A204.1 (cell line): Measurements from ENCODE around the gene FAM83E.
A peak's percentile ranks its signal among the peaks of the same experiment; 100 is the strongest.
"Not testable (repeated sequence)": the region's sequence is repeated elsewhere in the genome, so short reads cannot be mapped to it uniquely, and the experiment has no call there.

Experiments
- FAIRE-seq: peaks from 2 replicates; lab custom pipeline; 2012; peaks lifted over from hg19 to GRCh38; lab: Jason Lieb, UNC

Gene FAM83E

DNA sequence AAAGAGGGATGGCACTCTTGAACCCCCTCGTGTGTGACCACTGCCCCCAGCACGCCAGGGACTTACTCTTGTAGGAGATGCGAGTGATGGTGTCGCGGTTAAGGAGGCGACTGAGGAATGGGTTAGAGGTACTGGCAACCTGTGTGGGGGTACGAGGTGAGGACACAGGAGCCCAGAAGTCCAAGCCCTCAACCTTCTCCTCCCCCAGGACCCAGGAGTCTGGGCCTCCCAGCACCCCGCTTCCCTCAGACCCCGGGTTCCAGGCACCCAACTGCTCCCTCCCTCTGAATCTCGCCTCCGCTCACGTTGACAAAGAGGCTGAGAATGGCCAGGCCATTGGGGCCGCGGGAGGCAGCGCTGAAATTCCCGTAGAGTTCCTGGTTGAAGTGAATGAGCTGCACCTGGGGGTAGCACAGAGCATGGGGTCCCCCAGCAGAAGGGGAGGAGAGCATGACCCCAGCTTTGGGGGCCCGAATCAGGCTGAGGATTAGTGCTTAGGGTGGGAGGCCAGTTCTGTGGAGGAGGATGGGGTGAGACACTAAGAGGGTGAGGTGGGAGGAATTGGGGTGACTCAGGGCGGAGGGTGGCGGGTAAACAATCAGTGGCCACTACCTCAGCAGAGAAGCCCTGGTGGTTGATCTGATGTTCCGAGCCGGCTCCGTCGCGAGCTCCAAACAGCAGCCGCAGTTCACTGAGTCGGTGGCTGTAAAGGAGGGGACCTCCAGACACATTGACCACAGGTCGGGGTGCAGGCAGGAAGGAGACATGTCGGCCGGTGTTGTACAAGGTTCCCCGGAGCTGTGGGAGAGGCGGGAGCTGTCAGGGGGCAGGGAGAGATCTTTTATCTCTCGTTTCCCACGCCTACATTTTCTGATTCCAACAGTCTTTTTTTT, 24.9 kb upstream of the FAM83E start:
- FAIRE-seq, result no peak

DNA sequence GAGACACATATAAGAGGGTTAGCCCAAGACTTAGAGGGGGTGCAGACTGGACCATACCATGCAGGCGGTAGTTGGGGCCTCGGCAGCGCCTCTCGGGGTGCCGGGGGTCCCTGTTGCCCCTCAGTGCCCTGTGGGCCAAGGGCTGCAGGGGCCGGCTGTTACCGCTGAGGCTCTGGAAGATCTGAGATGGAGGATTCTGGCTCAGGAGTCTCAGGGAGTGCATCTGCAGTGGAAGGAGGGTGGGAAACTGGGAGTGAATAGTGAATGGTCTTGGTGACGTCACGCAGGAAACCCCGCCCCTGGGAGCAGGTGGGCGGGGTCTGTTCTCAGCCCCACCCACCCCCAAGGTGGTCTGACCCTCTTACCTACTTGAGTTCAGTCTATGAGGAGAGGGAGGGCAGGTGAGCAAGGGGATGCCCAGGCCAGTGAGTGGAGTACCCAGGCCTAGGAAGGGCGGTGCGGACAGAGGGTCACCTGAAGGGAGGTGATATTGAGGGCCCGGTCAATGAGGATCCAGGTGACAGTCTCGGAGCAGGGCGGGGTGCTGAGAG, 24.0 kb upstream of the FAM83E start:
- no peak for FAIRE-seq

DNA sequence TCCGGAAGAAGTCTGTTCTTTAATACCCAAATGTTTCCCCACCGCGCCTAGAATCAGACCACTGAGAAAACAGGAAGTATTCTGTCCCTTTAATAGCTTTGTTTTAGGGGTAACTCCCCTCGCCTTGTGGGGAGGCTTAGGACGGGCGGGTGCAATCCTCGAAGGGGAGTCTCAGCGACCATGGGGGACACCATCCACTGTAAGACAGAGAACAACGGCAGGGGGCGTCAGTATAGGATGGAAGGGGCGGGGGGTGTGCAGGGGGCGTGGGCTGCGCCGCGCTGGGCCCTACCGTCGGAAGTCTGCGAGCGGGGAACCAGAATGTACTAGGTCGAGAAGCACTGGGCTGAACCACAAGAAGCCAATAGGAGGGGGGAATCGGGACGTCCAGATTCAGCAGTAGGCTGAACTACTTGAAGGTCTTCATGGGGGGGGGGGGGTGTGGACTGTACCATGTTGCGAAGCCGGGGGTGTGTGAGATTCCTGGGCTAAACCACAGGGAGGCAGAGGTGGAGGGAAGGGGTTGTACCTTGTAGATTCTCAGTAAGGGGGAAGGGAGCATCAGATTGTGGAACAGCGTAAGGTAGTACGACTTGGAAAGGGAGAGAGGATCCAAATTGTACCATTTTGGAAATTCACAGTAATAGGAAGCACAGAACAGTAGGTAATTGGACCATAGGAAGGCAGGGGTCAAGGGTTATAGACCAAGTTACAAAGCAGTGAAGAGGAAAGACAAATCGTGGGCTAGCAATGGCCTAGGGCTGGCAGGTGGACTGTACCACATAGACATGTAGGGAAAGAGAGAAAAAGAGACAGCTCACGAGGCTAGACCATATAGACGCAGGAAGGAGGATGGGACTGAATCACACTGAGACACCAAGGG, 23.3 kb upstream of the FAM83E start:
- FAIRE-seq, result no peak

DNA sequence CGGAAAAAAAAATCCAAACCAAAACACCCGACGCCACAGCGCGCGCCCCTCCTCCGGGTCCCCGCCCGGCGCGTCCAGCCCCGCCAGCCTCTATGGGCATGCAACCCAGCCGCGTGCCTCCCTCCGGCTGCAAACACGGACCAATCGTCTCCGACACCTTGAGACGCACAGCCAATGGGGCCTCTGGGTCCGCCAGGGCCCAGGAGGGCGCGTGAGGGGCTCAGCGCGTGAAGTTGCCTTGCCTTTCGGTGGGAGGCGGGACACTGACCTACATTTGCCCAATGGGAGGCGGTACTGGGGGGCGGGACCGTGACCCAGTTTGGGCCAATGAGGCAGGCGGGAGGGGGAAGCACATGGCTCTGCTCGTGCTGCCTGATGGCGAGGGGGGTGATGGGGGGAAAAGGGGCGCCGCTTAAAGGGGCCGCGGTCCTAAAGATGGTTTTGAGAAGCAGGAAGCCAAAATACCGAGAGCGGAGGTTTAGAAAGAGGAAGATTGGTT, 22.6 kb upstream of the FAM83E start:
- FAIRE-seq, result peak; percentile 35

DNA sequence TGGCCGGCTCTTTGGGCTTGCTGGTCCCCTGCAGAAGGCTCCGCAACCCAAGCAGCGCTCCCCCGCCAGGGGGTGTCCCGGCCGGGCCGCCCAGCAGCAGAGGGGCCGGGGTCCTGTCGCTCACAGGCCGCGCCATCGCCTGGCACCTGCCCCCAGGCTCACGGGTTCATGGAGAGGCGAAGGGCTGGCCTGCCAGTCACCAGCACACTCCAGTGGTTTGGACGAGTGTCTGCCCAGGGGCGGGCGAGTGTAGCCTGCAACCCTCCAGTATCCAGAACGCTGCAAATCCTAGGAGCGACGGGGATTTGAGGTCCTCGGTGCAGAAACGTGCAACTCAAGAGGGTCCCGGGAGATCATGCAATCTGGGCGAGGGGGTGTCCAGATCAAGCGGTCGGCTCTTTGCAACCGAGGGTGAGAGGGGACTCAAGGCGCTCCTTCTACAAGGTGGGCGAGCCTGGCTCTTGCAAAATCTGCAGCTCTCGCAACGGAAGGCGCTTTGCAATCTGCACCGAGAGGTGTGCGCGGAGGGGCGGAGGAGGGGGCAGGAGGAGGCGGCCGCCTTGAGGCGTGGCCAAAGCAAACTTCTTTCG, 22.1 kb upstream of the FAM83E start, which contains the start of gene DBP:
Gene DBP, minus strand, starts transcription at position 521 of the 590 bp plus-strand sequence. Its CDS starts 385 bp downstream, at position 136.
- FAIRE-seq, result no peak

DNA sequence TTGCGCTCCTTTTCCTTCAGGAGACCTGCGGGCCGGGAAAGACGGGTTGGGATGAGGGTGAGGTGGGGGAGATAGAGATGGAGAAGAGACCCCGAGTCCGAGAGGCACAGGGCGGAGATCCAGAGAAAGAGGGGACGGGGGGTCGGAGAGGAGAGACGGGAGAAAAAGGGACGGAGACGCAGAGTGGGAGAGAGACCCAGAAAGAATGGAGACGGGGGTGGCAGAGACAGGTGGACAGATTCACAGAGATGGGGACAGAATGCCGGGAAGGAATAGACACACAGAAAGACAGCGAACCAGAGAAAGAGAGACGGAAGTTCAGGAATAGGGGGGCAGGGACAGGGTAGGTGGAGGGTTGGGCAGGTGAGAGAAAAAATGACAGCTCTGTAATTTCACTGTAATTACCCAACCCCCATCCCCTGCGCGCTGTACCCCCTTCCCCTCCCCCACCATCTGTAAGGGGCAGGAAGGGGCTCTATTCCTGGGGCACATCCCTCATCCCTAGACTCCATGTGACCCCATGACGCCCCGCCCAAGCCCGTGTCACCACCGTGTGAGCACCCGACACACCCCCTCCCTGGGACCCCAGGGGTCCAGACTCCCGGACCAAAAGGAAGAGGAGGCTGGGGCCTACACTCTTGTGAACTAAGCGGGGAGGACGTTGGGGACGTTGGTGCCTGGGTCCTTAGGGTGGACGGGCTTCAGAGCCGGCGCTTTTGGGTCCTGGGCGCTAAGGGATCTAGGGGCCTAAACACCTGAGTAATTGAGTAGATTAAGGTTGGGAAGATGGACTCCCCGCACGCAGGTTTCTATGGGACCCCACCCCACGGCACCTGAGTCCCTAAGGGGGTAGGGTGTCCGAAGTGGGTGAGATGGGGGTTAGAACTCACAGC, 21.3 kb upstream of the FAM83E start:
- FAIRE-seq, result no peak

DNA sequence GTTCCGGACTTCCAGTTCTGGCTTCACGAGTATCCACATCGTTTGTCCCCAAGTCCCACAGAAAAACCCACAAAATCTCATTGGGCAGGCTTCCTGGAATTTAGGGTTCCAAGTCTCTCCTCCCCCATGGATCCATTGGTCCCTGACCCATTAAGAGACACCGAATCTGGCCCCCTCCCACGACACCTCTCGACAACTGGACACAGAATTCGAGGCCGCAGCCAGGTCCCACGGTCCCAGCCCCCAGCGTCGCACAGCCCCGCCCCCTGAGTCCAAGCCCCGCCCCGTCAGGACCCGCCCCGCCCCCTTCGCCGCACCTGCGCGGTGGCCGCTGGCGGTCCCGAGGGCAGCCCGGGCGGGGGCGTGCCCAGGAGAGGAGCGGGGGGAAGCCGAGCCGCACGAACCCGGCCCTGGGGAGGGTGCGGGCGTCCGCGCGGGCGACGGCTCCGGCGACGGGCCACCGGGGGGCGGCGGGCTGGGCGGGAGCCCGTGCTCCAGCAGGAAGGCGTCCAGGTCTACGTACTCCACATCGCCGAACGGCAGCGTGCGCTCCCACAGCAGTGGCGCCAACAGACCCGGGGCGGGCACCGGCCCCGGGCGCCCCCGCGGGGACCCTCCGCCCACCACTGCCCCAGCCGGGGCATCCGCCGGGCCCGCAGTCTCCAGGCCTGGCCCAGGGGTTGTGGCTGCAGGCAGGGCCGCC, 20.5 kb upstream of the FAM83E start:
- FAIRE-seq, result no peak

DNA sequence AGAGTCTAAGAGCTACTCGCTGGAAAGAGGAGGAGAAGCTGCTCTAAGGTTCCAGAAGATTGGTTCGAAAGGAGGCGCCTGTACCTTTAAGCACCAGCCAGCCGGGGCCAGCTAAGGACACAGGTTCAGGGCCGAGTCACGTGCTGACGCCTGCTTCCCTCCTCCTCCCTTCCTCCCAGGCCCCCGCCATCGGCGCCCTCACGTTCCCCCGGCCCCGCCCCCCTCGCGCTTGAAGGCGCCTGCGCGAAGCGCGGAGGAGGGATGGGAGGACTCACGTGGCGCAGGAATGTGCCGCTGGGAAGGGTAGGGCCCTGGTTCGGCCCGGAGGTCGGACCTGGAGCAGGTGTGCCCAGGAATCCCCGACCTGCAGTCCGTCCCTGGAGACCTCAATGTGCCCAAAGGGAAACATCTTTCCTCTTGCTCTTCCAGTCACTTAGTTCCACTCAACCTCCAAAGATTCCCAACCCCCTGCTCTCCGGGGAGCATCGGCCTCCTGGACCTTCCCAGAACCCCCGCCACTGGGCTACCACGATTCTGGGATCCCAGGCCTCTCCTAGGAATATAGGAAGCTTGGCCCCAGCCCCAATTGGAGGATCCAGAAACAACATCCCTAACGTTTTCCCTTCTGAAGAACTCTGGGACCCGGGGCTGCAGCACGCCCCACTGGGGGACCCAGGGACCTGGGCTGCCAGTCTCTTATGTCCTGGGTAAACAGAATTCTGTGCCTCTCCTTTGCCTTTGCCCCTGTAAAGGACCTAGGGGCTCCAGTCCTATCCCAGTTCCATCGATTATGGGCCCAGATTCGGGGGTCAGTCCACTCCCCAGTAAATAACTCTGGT, 19.8 kb upstream of the FAM83E start:
- peak; percentile 80 for FAIRE-seq

DNA sequence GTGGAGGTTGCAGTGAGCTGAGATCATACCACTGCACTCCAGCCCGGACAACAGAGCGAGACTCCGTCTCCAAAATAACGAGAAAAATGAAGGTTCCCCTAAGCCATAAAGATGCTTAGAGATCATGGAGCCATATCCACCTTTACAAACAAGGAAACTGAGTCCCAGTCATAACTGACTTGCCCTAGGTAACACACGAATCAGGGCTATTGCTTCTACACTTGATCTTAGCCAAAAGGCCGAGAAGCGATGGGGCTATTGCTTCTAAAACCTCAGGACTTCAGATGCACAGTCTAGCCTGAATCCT, 19.1 kb upstream of the FAM83E start:
- no peak for FAIRE-seq

DNA sequence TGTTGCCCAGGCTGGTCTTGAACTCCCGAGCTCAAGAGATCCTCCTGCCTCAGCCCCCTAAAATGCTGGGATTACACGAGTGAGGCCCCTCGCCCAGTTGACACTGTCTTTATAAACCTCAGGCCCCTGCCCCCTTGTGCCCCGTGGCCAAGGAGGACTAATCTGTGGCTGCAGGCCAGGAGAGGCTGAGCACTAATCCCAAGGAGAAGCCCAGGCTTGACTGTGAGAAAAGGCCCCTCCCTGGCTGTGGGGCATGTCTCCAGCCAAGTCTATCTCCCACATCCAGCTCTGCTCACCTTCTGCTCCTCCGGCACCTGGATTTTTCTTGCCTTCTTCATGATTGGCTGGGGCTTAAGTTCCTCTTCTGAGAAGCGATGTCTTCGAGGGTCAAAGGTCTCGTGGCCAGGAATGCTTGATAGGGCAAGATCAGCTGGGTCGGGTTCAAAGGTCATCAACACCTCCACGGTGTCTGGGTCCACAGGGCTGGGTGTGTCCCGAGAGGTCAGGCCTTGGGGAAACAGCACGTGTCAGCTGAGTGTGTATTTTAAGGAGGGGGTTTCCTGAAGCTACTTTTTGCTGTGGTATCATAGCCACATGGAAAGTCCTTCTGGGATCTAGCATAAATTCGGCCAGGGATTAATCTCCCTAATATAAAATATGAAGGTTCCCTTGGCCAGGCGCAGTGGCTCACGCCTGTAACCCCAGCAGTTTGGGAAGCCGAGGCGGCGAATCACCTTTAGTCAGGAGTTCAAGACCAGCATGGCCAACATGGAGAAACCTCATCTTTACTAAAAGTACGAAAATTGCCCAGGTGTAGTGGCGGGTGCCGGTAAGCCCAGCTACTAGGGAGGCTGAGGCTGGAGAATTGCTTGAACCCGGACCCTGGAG, 18.5 kb upstream of the FAM83E start:
- FAIRE-seq, result no peak

DNA sequence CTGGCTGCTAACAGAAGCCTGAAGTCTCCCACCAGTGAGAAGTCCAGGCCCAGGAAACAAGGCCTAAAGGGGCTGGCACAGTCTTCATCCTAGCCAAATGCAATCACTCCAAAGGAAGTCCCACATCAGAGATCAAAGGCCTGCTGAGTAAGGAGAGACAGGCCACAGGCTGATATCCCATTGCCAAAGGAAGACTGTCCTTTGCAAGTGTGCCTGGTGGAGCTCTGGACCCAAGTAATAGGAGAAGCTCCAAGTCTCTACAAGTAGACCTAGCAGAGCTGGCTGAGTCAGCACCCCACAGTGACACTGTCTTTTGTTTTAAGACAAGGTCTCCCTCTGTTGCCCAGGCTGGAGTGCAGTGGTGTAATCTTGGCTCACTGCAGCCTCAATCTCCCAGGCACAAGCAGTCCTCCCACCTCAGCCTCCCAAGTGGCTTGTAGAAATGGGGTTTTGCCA, 17.8 kb upstream of the FAM83E start:
- no peak for FAIRE-seq

DNA sequence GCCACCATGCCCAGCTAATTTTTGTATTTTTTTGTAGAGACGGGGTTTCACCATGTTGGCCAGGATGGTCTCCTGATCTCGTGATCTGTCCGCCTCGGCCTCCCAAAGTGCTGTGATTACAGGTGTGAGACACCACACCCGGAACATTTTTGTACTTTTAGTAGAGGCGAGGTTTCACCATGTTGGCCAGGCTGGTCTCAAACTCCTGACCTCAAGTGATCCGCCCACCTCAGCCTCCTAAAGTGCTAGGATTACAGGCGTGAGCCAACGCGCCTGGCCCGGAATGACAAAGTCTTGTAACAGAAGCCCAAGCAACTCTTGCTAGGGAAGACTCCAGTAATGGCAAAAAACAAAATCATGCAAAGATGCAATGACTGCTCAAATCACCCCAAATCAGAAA, 17.4 kb upstream of the FAM83E start:
- not testable (repeated sequence) for FAIRE-seq

DNA sequence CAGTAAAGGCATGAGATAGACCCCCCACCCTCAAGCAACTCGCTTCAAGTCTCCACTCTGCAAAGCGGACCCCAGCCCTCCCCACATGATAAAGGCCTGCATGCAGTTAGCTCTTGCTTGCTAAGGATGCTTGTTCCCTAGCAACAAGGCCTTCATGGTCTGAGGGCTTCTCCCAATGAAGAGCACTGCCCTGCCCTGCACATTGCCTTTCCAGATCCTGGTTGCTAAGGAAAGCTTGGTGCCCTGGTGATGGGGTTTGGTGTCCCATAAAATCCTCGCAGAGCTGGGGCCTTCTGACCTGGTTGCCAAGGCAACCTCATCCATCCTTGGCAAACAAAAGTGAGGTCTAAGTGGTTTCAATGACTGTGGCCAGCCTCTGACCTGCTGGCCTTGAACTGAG, 16.3 kb upstream of the FAM83E start:
- no peak for FAIRE-seq

DNA sequence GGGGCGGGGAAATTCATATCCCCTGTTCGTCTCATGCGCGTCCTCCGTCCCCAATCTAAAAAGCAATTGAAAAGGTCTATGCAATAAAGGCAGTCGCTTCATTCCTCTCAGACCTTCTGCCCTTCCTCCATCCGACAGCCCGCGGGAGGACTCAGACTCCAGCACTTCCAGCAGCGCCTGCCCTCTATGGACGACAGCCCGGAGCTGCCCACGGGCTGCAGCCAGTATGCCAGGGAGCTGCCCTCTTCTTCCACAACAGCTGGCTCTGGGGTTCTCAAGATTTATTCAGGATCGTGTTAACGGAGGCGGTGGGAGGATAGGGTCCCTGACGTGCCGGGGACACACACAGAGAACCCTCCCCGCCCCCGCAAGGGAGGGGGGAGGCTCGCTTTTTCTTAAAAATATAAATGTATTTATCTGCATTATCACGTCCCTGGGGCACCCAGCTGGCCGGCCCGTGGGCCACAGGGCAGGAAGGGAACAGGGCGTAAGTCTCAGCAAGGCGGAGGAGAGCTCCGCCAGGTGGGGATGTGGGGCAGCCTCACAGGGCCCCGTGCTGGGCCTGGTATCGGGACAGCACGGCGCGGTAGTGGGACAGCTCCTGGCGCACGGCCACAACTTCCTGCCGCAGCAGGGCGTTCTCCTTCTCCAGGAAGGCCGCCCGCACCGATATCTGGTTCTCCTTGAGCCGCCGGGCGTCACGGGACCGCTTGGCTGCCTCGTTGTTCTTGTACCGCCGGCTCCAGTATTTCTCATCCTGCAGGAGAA, 15.6 kb upstream of the FAM83E start:
- FAIRE-seq, result no peak

DNA sequence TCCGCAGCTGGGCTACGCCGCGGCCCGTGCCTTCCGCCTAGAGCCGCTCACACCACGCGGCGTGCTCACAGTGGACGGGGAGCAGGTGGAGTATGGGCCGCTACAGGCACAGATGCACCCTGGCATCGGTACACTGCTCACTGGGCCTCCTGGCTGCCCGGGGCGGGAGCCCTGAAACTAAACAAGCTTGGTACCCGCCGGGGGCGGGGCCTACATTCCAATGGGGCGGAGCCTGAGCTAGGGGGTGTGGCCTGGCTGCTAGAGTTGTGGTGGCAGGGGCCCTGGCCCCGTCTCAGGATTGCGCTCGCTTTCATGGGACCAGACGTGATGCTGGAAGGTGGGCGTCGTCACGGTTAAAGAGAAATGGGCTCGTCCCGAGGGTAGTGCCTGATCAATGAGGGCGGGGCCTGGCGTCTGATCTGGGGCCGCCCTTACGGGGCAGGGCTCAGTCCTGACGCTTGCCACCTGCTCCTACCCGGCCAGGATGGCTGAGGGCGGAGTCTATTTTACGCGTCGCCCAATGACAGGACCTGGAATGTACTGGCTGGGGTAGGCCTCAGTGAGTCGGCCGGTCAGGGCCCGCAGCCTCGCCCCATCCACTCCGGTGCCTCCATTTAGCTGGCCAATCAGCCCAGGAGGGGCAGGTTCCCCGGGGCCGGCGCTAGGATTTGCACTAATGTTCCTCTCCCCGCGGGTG, 14.9 kb upstream of the FAM83E start:
- FAIRE-seq, result no peak

DNA sequence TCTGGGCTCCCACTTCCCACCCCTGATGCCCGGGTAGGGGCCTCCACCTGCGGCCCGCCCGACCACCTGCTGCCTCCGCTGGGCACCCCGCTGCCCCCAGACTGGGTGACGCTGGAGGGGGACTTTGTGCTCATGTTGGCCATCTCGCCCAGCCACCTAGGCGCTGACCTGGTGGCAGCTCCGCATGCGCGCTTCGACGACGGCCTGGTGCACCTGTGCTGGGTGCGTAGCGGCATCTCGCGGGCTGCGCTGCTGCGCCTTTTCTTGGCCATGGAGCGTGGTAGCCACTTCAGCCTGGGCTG, 14.4 kb upstream of the FAM83E start:
- no peak for FAIRE-seq

DNA sequence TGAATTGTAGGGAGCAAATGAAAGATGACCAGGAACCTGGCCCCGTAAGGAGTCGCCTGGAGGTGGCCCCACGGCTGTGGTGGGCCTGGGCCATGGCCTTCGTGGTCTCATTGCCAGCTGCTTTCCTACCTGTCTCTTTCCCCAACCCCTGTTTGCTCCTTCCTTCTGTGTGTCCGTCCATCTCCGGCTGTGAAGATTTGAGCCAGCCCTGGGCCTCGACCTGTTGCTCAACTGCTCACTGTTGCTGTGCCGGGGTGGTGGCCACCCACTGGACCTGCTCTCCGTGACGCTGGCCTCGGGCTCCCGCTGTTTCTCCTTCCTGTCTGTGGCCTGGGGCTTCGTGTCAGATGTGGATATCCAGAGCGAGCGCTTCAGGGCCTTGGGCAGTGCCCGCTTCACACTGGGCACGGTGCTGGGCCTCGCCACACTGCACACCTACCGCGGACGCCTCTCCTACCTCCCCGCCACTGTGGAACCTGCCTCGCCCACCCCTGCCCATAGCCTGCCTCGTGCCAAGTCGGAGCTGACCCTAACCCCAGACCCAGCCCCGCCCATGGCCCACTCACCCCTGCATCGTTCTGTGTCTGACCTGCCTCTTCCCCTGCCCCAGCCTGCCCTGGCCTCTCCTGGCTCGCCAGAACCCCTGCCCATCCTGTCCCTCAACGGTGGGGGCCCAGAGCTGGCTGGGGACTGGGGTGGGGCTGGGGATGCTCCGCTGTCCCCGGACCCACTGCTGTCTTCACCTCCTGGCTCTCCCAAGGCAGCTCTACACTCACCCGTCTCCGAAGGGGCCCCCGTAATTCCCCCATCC, 13.8 kb upstream of the FAM83E start:
- FAIRE-seq, result no peak
